Measurements from ENCODE around the gene ZFAND3. TPM values are rescaled to one million over a fixed set of nuclear protein-coding genes. Genes with fewer than 3 reads are reported as not detected.

The ZFAND3 gene
- total RNA-seq, 1 experiment from 2014 or later: 24.4 TPM

DNA sequence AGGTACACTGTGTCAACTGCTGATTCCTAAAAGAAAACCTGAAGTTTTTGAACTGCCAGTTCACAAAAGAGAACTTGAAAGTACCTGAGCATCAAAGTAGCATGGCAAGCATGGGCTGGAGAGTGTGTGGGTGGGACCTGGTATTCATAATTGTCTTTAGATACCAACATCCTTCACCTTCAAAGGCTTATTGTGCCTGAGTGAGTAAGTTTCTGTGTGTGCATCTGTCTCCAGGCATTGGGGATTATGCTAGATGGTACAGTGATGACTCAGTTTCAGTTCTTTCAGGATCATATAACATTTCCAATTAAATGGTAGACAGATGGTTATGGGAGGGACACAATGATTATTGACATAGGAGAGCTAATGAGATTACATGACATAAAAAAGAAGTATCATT lies 238.5 kb downstream of the ZFAND3 start:
- H3K27me3 ChIP-seq (replicated peaks): no peaks in the 10 kb centered on the region
- no peak for DNase-seq (ENCODE audit: low read depth in 1 of 2, low spot score in 2 of 2)
- peaks cover 15% of the 10 kb centered on the region for H3K36me3 ChIP-seq
- H3K27ac ChIP-seq: no peak overlapping the region
- no peaks in the 10 kb centered on the region for H3K4me1 ChIP-seq (replicated peaks)
- no peaks in the 10 kb centered on the region for H3K9me3 ChIP-seq (replicated peaks)
- no peak overlapping the region for H3K4me3 ChIP-seq

DNA sequence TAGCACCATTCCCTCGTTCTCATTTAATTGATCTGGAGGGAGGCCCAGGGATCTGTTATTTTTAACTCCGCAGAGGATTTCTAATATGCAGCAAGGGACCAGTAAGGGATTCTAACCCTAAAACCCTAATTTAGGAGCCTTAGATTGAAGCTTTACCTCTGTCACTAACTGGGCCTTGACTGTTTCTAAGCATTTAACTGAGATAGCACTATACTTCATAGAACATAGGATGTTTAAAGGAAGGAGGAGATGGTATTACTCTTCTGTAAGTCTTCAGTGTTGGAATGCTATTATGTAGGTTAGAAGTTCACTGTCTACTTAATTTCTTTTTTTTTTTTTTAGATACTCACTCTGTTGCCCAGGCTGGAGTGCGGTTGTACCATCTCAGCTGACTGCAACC lies 242.5 kb downstream of the ZFAND3 start:
- H3K9me3 ChIP-seq (replicated peaks): no peaks in the 10 kb centered on the region
- DNase-seq (ENCODE audit: low read depth in 1 of 2, low spot score in 2 of 2): no peak
- no peak overlapping the region for H3K4me3 ChIP-seq
- H3K27me3 ChIP-seq (replicated peaks): no peaks in the 10 kb centered on the region
- H3K4me1 ChIP-seq (replicated peaks): no peaks in the 10 kb centered on the region
- H3K27ac ChIP-seq: no peak overlapping the region
- H3K36me3 ChIP-seq: peaks cover 27% of the 10 kb centered on the region

DNA sequence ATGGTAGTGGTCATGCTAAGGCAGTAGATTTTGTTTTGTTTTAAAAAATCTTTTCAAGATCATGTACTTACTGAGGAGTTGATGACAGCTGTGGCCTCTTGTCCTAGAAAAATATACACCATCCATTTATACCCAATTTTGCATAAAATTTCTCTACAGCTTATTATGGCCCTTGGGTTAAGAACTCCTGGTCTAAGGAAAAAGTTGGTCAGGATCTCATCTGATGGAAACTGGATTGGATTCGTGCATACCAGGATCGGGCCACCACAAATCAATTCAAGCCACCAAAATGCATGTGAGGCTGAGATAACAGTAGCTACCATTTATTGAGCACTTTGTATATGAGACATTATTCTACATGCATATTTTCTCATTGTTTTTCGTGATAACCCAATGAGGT lies 244.4 kb downstream of the ZFAND3 start:
- no peak for DNase-seq (ENCODE audit: low read depth in 1 of 2, low spot score in 2 of 2)
- Histone ChIP-seq H3K27me3 (replicated peaks) (no peaks in the 10 kb centered on the region), H3K4me1 (replicated peaks) (no peaks in the 10 kb centered on the region), H3K4me3 (no peak overlapping the region), H3K27ac (no peak overlapping the region), H3K9me3 (replicated peaks) (no peaks in the 10 kb centered on the region), H3K36me3 (peaks cover 27% of the 10 kb centered on the region)

GRCh38 chr6:38064431-38064830 lies 244.9 kb downstream of the ZFAND3 start:
- Histone ChIP-seq H3K9me3 (replicated peaks) (no peaks in the 10 kb centered on the region), H3K27ac (no peak overlapping the region), H3K4me1 (replicated peaks) (no peaks in the 10 kb centered on the region), H3K4me3 (no peak overlapping the region), H3K27me3 (replicated peaks) (no peaks in the 10 kb centered on the region), H3K36me3 (peaks cover 27% of the 10 kb centered on the region)
- DNase-seq (ENCODE audit: low read depth in 1 of 2, low spot score in 2 of 2): no peak

DNA sequence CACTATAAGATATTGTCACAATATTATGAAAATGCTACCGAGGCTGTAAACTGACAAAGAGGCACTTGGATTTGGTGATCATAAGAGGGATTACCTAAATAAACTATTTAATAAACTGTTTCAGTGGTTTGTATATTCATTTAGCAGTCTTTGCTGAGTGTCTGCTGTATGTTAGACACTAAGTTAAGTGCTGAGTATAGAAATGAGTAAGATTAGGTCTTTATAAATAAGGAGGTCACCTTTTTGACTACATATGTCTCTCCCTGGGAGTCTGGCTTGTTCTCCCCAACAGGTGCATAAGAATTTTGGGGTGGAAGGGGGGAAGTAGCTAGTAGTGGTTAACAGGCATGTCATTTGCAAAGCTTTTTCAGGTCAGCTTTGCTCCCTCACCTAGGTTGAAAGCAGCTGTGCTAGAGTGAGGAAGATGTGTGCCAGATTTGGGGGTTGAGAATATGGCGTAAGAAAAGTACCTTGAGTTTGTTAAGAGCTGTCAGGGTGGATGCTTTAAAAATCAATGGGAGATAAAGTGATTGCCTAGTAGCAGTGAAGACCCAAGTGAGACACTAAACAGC lies 246.3 kb downstream of the ZFAND3 start:
- no peak for DNase-seq (ENCODE audit: low read depth in 1 of 2, low spot score in 2 of 2)
- no peak overlapping the region for H3K27ac ChIP-seq
- no peaks in the 10 kb centered on the region for H3K4me1 ChIP-seq (replicated peaks)
- no peak overlapping the region for H3K4me3 ChIP-seq
- no peaks in the 10 kb centered on the region for H3K27me3 ChIP-seq (replicated peaks)
- H3K9me3 ChIP-seq (replicated peaks): no peaks in the 10 kb centered on the region
- H3K36me3 ChIP-seq: peaks cover 27% of the 10 kb centered on the region

- Histone ChIP-seq H3K4me1 (replicated peaks) (no peaks in the 10 kb centered on the region), H3K9me3 (replicated peaks) (no peaks in the 10 kb centered on the region), H3K27ac (no peak overlapping the region), H3K27me3 (replicated peaks) (no peaks in the 10 kb centered on the region), H3K36me3 (peaks cover 14% of the 10 kb centered on the region), H3K4me3 (no peak overlapping the region)
- DNase-seq (ENCODE audit: low read depth in 1 of 2, low spot score in 2 of 2): no peak
Observed at GRCh38 chr6:38067263-38067980, 247.9 kb downstream of the ZFAND3 start.

DNA sequence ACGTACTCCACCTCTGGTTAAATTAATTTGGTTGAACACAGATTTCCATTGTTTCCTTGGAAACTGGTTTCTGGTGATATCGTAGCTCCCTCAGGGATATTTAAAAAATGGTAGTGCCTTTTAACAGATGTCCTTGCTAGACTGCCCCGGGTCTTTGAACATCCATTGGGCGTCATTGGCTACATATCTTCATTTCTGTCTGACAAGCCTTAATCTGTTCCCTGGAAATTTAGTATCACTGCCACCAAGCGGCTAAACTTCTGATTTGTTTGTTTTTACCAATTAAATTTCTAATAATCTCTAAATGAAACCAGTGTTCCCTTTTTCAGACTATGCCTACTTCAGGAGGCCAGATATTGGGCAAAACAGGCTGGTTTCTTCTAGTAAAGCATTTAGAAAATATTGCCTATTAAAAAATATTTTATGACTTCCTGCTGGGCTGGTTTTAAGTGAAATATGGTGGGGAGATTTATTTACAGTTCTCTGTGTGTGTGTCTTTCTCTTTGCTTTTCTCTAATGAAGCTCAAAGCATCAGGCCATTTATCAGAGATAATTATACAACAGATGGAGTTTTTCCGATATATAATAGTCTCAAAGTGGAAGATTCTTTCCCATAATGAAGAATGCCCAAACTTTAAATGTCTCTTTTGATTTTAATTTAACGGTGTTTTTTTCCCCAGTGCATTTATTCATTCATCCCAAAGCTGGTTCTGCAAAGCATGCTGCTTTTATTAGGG lies 249.5 kb downstream of the ZFAND3 start:
- Histone ChIP-seq H3K36me3 (peaks cover 3% of the 10 kb centered on the region; the same call in 1 of the 2 replicates), H3K27me3 (replicated peaks) (no peaks in the 10 kb centered on the region), H3K27ac (no peak overlapping the region), H3K9me3 (replicated peaks) (no peaks in the 10 kb centered on the region), H3K4me3 (no peak overlapping the region), H3K4me1 (replicated peaks) (no peaks in the 10 kb centered on the region)
- DNase-seq (ENCODE audit: low read depth in 1 of 2, low spot score in 2 of 2): no peak

GRCh38 chr6:38077488-38078030 lies 258.0 kb downstream of the ZFAND3 start:
- Histone ChIP-seq H3K36me3 (peaks cover 3% of the 10 kb centered on the region), H3K4me1 (replicated peaks) (no peaks in the 10 kb centered on the region), H3K27me3 (replicated peaks) (no peaks in the 10 kb centered on the region), H3K4me3 (no peak overlapping the region), H3K9me3 (replicated peaks) (no peaks in the 10 kb centered on the region), H3K27ac (no peak overlapping the region)
- no peak for DNase-seq (ENCODE audit: low read depth in 1 of 2, low spot score in 2 of 2)

- Histone ChIP-seq H3K27me3 (replicated peaks) (no peaks in the 10 kb centered on the region), H3K9me3 (replicated peaks) (no peaks in the 10 kb centered on the region), H3K36me3 (peaks cover 3% of the 10 kb centered on the region), H3K27ac (no peak overlapping the region), H3K4me3 (no peak overlapping the region), H3K4me1 (replicated peaks) (no peaks in the 10 kb centered on the region)
- no peak for DNase-seq (ENCODE audit: low read depth in 1 of 2, low spot score in 2 of 2)
Observed at GRCh38 chr6:38078671-38079070, 259.1 kb downstream of the ZFAND3 start.

GRCh38 chr6:38079107-38079506 lies 259.6 kb downstream of the ZFAND3 start:
- H3K4me1 ChIP-seq (replicated peaks): no peaks in the 10 kb centered on the region
- DNase-seq (ENCODE audit: low read depth in 1 of 2, low spot score in 2 of 2): no peak

DNA sequence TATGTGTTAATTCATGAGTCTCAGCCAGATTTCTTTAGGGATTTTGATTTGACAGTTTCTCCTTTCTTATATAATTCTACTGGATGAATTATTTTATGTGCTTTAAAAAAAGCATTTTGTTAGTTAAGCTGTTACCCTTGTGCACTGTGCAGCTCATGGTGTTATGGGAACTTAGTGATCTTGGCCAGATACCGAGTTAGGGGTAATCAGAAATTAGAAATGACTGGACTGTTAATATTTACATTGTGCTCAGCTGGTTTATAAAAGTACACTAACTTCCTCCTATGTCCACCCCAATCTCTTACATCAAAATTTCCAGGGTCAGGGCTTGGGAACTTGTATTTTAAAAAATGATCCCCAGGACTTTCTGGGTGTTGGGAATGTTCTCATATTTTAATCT lies 260.0 kb downstream of the ZFAND3 start:
- Histone ChIP-seq H3K4me1 (replicated peaks) (no peaks in the 10 kb centered on the region), H3K36me3 (peaks cover 3% of the 10 kb centered on the region), H3K9me3 (replicated peaks) (no peaks in the 10 kb centered on the region), H3K27ac (no peak overlapping the region), H3K4me3 (no peak overlapping the region), H3K27me3 (replicated peaks) (no peaks in the 10 kb centered on the region)
- DNase-seq (ENCODE audit: low read depth in 1 of 2, low spot score in 2 of 2): no peak

More at GRCh38 chr6:38079107-38079506, 259.6 kb downstream of the ZFAND3 start:
- Histone ChIP-seq H3K27me3 (replicated peaks) (no peaks in the 10 kb centered on the region), H3K4me3 (no peak overlapping the region), H3K27ac (no peak overlapping the region), H3K9me3 (replicated peaks) (no peaks in the 10 kb centered on the region), H3K36me3 (peaks cover 3% of the 10 kb centered on the region)

DNA sequence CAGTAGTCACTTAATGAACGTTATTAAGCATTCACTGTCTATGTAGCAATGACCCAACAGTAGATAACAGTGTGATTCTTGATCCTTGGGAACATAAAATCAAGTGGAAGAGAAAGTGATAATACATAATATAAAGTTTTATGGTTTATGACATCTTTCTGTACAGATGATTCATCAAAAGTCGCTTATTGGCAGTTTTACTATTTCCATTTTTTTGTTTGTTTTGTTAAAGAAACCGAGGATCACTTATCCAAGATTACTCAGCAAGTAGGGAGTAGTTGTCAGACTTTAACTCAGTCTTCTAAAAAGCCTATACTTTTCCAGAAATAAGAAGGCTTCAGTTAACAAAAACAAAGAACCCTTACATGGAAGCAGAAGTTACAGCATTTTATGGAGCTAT lies 260.8 kb downstream of the ZFAND3 start:
- H3K4me1 ChIP-seq (replicated peaks): no peaks in the 10 kb centered on the region
- H3K4me3 ChIP-seq: no peak overlapping the region
- no peaks in the 10 kb centered on the region for H3K27me3 ChIP-seq (replicated peaks)
- no peak overlapping the region for H3K27ac ChIP-seq
- peaks cover 8% of the 10 kb centered on the region for H3K36me3 ChIP-seq
- no peaks in the 10 kb centered on the region for H3K9me3 ChIP-seq (replicated peaks)
- DNase-seq (ENCODE audit: low read depth in 1 of 2, low spot score in 2 of 2): no peak

GRCh38 chr6:38080889-38081288 lies 261.4 kb downstream of the ZFAND3 start:
- no peaks in the 10 kb centered on the region for H3K4me1 ChIP-seq (replicated peaks)
- no peaks in the 10 kb centered on the region for H3K27me3 ChIP-seq (replicated peaks)
- H3K4me3 ChIP-seq: no peak overlapping the region
- no peak for DNase-seq (ENCODE audit: low read depth in 1 of 2, low spot score in 2 of 2)
- peaks cover 8% of the 10 kb centered on the region; the same call in 1 of the 2 replicates for H3K36me3 ChIP-seq
- H3K9me3 ChIP-seq (replicated peaks): no peaks in the 10 kb centered on the region
- H3K27ac ChIP-seq: no peak overlapping the region

- no peak for DNase-seq (ENCODE audit: low read depth in 1 of 2, low spot score in 2 of 2)
- Histone ChIP-seq H3K4me1 (replicated peaks) (no peaks in the 10 kb centered on the region), H3K36me3 (peaks cover 8% of the 10 kb centered on the region; the same call in 1 of the 2 replicates), H3K27ac (no peak overlapping the region), H3K9me3 (replicated peaks) (no peaks in the 10 kb centered on the region), H3K4me3 (no peak overlapping the region), H3K27me3 (replicated peaks) (no peaks in the 10 kb centered on the region)
Observed at GRCh38 chr6:38085031-38085430, 265.5 kb downstream of the ZFAND3 start.

Measured in SJSA1 (cell line).